BE2C (cell line): Measurements from ENCODE around the gene ZBTB3.
"Not testable (repeated sequence)": the region's sequence is repeated elsewhere in the genome, so short reads cannot be mapped to it uniquely, and the experiment has no call there.

Experiments
- DNase-seq: peaks from one replicate; pipeline ENCODE4 v3.0.0-alpha.2; 2020
- H3K27me3 ChIP-seq: fragments of 250-450 bp; sonication (Bioruptor Pico); 2 replicates; pipeline ENCODE4 v1.5.1; 2020; ENCODE audit warnings: mild to moderate bottlenecking
- H3K36me3 ChIP-seq: fragments of 250-450 bp; sonication (Bioruptor Pico); 2 replicates; pipeline ENCODE4 v1.5.1; 2020; ENCODE audit warnings: mild to moderate bottlenecking
- H3K4me1 ChIP-seq: fragments of 250-450 bp; sonication (Bioruptor Pico); 2 replicates; pipeline ENCODE4 v1.5.1; 2020
- H3K4me3 ChIP-seq: 2 replicates; pipeline ENCODE4 v1.5.1; 2011; ENCODE audit warnings: low read depth, low read length
- H3K9me3 ChIP-seq: fragments of 250-450 bp; sonication (Bioruptor Pico); 2 replicates; pipeline ENCODE4 v1.5.1; 2020
- CTCF ChIP-seq: IDR thresholded peaks from 2 replicates; pipeline ENCODE4 v1.5.1; 2012; ENCODE audit warnings: mild to moderate bottlenecking, low read depth, low read length

ZBTB3 gene

DNA sequence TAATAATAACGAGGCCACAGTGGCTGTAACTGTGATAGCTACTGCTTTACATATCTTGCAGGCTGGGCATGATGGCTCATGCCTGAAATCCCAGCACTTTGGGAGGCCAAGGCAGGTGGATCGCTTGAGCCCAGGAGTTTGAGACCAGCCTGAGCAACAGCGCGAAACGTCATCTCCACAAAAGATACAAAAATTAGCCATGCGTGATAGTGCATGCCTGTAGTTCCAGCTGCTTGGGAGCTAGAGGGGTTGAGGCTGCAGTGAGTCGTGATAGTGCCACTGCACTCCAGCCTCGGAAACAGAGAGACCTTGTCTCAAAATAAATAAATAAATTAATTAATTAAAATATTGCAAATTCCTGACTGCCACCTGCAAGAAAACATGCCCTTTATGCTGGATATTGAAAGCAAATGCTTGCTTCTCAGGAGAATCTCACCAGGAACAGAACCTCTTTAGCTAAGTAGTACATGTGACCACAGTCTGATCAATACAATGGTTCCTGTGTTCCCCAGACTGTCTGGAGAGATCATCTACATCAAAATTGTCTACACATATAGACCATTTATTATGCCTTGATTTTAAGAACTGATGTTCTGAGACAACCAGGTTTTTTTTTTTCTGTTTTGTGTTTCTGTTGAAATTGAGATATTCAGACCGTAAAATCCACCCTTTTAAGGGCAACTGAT lies 6.3 kb downstream of the ZBTB3 start:
- Histone ChIP-seq H3K9me3 (no peaks in the 10 kb centered on the region), H3K27me3 (no peaks in the 10 kb centered on the region), H3K4me1 (no peaks in the 10 kb centered on the region), H3K4me3 (no peak overlapping the region), H3K36me3 (no peaks in the 10 kb centered on the region)
- TF ChIP-seq CTCF, result no peak
- DNase-seq, result no peak

DNA sequence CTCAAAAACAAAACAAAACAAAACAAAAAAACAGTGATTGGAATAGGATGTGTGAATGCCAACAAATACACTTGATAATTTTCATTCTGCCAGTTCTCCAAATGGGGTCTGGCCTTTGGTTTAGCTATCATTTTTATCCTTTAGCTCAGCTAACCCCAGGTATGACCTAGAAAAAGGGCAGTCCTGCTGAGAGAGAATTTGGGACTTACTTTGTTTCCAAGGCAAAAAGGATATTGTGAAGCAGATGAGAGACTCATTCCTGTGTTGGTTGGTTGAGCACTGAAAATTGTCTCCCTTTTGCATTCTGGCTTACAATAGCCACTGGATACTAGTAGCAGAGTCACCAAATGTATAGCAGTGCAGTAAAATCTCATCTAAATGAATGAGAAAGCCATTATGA lies 16.8 kb downstream of the ZBTB3 start:
- no peak for TF ChIP-seq CTCF
- DNase-seq, result no peak
- H3K27me3 ChIP-seq, result no peaks in the 10 kb centered on the region
- no peaks in the 10 kb centered on the region for H3K9me3 ChIP-seq
- H3K36me3 ChIP-seq, result peaks cover 9% of the 10 kb centered on the region; the same call in 1 of the 2 replicates
- no peak overlapping the region for H3K4me3 ChIP-seq
- no peaks in the 10 kb centered on the region for H3K4me1 ChIP-seq

DNA sequence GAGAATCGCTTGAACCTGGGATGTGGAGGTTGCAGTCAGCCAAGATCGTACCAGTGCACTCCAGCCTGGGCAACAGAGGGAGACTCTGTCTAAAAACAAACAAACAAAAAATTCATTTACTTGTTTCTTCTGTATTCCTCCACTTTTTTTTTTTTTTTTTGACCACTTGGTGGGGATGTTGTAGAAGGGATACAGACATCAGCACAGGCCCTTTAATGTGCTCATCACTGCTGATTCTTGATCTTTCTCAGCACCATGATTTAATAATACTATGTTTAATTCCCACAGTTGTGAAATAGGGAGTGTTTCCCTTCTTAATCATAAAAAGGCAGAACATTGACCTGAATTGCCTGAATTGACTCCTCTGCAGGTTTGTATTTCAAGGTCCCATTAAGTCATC lies 21.1 kb downstream of the ZBTB3 start:
- Histone ChIP-seq H3K27me3 (no peaks in the 10 kb centered on the region), H3K4me1 (no peaks in the 10 kb centered on the region), H3K9me3 (no peaks in the 10 kb centered on the region), H3K36me3 (peaks cover 3% of the 10 kb centered on the region; the same call in 1 of the 2 replicates), H3K4me3 (no peak overlapping the region)
- DNase-seq, result no peak
- peak; percentile 28 for TF ChIP-seq CTCF

GRCh38 chr11:62730076-62730475 lies 23.9 kb downstream of the ZBTB3 start:
- peak overlapping the region; percentile 91 for H3K4me3 ChIP-seq
- H3K9me3 ChIP-seq, H3K4me1 ChIP-seq, H3K27me3 ChIP-seq, H3K36me3 ChIP-seq, DNase-seq: not testable (repeated sequence)

- TF ChIP-seq CTCF, result no peak
- peak; percentile 78 for DNase-seq
- H3K36me3 ChIP-seq, result peaks cover 16% of the 10 kb centered on the region
- H3K9me3 ChIP-seq, result no peaks in the 10 kb centered on the region
- no peaks in the 10 kb centered on the region for H3K4me1 ChIP-seq
- no peaks in the 10 kb centered on the region for H3K27me3 ChIP-seq
- H3K4me3 ChIP-seq, result peak within 1 kb of the TSS; percentile 91
Observed at GRCh38 chr11:62728171-62728988, 25.6 kb downstream of the ZBTB3 start, which contains the start of gene TTC9C. Gene TTC9C (plus strand): TSS chr11:62728486. CDS start chr11:62728849, 363 bp downstream.

DNA sequence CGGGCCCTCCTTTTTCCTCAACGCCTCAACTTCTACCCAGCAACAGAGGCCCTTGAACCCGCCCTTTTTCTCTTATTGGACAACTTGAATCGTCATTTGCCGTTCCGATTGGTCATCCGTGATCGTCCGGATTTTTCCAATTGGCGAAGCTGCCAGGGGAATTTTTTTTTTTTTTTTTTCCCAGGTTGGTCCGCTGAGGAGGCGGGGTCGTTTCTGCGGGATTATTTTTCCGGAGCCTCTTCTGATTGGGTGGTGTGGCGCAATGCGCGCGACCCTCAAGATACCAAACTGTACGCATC lies 26.1 kb downstream of the ZBTB3 start:
- DNase-seq, result peak; percentile 81
- H3K9me3 ChIP-seq, result no peaks in the 10 kb centered on the region
- H3K4me3 ChIP-seq, result peak overlapping the region; percentile 91
- H3K4me1 ChIP-seq, result no peaks in the 10 kb centered on the region
- TF ChIP-seq CTCF, result no peak
- peaks cover 18% of the 10 kb centered on the region for H3K36me3 ChIP-seq
- H3K27me3 ChIP-seq, result no peaks in the 10 kb centered on the region
